ENCODE data around the gene ZNF341. TPM values are rescaled to one million over a fixed set of nuclear protein-coding genes. Genes with fewer than 3 reads are reported as not detected.

ZNF341 gene
- polyA plus RNA-seq, 1 donor (not counting 4 experiments of a cell fraction or from before 2014, with no cell fraction given): 1.7 TPM

DNA sequence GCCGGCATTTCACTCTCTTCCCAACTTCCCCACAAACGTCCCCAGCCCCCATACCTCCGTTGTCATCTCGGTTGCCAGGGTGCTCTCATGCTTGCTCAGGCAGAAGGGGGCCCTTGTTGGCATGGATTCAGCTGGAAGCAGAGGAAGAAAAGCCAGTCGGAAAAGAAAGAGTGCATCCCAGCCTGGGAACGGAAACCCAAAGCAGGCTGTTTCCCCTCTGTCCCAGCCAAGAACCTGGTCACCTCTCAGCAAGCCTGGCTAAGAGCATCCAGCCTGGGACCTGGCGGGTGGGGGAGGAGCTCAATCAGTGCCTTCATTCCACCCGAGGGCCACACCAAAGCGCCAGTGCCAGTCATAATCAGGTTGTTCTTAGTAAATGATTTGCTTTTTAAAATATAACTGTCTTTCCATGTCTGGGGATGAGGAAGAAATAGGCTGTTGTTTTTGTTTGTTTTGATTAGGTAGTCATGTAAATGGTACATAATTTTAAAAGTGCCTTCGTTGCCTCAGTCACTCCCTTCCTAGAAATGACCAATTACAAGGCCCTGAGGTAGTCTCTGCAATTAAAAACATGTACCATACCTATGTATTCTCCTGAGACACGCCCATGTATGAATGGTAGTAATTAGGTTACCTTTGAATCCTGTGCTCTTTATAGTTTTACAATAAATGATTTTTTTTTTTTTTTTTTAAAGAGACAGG, 100.5 kb downstream of the ZNF341 start:
- DNase-seq (ENCODE audit: low read depth, low spot score) (no peak), FAIRE-seq (no peak)
- Histone ChIP-seq H3K79me2 (ENCODE audit: control insufficient read depth, insufficient read depth, low read length) (peaks cover 79% of the 10 kb centered on the region), H3K27ac (ENCODE audit: control insufficient read depth, insufficient read depth, low read length) (no peak overlapping the region), H3K4me1 (ENCODE audit: control insufficient read depth, extremely low read depth, insufficient read depth, low read length) (peaks cover 3% of the 10 kb centered on the region), H3K4me3 (ENCODE audit: control insufficient read depth in 2 of 3, extremely low read depth in 1 of 3, insufficient read depth in 2 of 3, low read depth in 1 of 3, low read length in 3 of 3) (no peak overlapping the region), H4K20me1 (ENCODE audit: control insufficient read depth, extremely low read depth, insufficient read depth, low read length) (peaks cover 8% of the 10 kb centered on the region), H2AFZ (ENCODE audit: control insufficient read depth, low read length) (no peak overlapping the region), H3K4me2 (ENCODE audit: control insufficient read depth, extremely low read depth, insufficient read depth, low read depth, low read length) (no peak overlapping the region), H3K9me1 (ENCODE audit: control insufficient read depth, extremely low read depth, insufficient read depth, low read length) (peaks cover 8% of the 10 kb centered on the region), H3K9ac (ENCODE audit: control insufficient read depth, extremely low read depth, insufficient read depth, low read length) (no peak overlapping the region), H3K9me3 (ENCODE audit: control insufficient read depth, low read depth, low read length) (no peaks in the 10 kb centered on the region), H3K27me3 (ENCODE audit: control insufficient read depth, extremely low read depth, insufficient read depth, low read length) (no peaks in the 10 kb centered on the region), H3K36me3 (ENCODE audit: control insufficient read depth in 2 of 2, extremely low read depth in 1 of 2, insufficient read depth in 2 of 2, low read length in 2 of 2) (no peaks in the 10 kb centered on the region)
- dilution Hi-C loops (cut with MboI; ENCODE audit: extremely low pct_ligation_motif_present, low sequenced_read_pairs): no loop called here
- TF ChIP-seq, protein P1, sequence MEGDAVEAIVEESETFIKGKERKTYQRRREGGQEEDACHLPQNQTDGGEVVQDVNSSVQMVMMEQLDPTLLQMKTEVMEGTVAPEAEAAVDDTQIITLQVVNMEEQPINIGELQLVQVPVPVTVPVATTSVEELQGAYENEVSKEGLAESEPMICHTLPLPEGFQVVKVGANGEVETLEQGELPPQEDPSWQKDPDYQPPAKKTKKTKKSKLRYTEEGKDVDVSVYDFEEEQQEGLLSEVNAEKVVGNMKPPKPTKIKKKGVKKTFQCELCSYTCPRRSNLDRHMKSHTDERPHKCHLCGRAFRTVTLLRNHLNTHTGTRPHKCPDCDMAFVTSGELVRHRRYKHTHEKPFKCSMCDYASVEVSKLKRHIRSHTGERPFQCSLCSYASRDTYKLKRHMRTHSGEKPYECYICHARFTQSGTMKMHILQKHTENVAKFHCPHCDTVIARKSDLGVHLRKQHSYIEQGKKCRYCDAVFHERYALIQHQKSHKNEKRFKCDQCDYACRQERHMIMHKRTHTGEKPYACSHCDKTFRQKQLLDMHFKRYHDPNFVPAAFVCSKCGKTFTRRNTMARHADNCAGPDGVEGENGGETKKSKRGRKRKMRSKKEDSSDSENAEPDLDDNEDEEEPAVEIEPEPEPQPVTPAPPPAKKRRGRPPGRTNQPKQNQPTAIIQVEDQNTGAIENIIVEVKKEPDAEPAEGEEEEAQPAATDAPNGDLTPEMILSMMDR (optimal IDR thresholded peaks at IDR 0.05 in 1 of 3, IDR thresholded peaks at IDR 0.05 in 1 of 3, conservative IDR thresholded peaks at IDR 0.05 in 1 of 3; ENCODE audit: extremely low read depth in 1 of 3, insufficient read depth in 2 of 3, low read length in 3 of 3): no peak
- no peak for TF ChIP-seq EZH2 (IDR thresholded peaks at IDR 0.05; ENCODE audit: low read length)

DNA sequence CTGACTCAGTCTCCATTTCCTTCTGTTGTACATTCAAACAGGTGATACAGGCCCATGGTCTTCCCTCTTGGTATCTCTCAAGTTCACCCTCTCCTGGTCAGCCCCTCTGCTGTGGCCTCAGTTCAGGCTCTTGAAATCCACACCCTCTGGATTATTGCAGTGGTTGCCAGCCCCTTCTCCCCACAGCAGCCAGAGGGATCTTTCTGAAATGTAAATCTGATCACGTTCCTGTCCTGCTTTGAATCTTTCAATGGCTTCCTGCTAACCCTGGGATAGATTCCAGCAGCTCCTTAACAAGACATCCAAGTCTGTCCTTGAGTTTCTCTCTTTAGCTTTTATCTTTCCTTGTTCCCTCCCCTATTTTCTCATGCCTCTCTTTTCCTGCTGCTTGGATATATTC, 101.5 kb downstream of the ZNF341 start:
- dilution Hi-C loops (cut with MboI; ENCODE audit: extremely low pct_ligation_motif_present, low sequenced_read_pairs): no loop called here
- H3K9me3 ChIP-seq (ENCODE audit: control insufficient read depth, low read depth, low read length): no peaks in the 10 kb centered on the region
- no peak overlapping the region for H2AFZ ChIP-seq (ENCODE audit: control insufficient read depth, low read length)
- H3K4me3 ChIP-seq (ENCODE audit: control insufficient read depth in 2 of 3, extremely low read depth in 1 of 3, insufficient read depth in 2 of 3, low read depth in 1 of 3, low read length in 3 of 3): no peak overlapping the region
- H3K79me2 ChIP-seq (ENCODE audit: control insufficient read depth, insufficient read depth, low read length): peaks cover 77% of the 10 kb centered on the region
- DNase-seq (ENCODE audit: low read depth, low spot score): no peak
- no peak overlapping the region for H3K9ac ChIP-seq (ENCODE audit: control insufficient read depth, extremely low read depth, insufficient read depth, low read length)
- no peaks in the 10 kb centered on the region for H3K36me3 ChIP-seq (ENCODE audit: control insufficient read depth in 2 of 2, extremely low read depth in 1 of 2, insufficient read depth in 2 of 2, low read length in 2 of 2)
- H3K4me2 ChIP-seq (ENCODE audit: control insufficient read depth, extremely low read depth, insufficient read depth, low read depth, low read length): no peak overlapping the region
- H3K27me3 ChIP-seq (ENCODE audit: control insufficient read depth, extremely low read depth, insufficient read depth, low read length): no peaks in the 10 kb centered on the region
- TF ChIP-seq, protein P1 (optimal IDR thresholded peaks at IDR 0.05 in 1 of 3, IDR thresholded peaks at IDR 0.05 in 1 of 3, conservative IDR thresholded peaks at IDR 0.05 in 1 of 3; ENCODE audit: extremely low read depth in 1 of 3, insufficient read depth in 2 of 3, low read length in 3 of 3): no peak
- TF ChIP-seq EZH2 (IDR thresholded peaks at IDR 0.05; ENCODE audit: low read length): no peak
- peaks cover 8% of the 10 kb centered on the region for H3K9me1 ChIP-seq (ENCODE audit: control insufficient read depth, extremely low read depth, insufficient read depth, low read length)
- no peak for FAIRE-seq
- H3K27ac ChIP-seq (ENCODE audit: control insufficient read depth, insufficient read depth, low read length): no peak overlapping the region
- H3K4me1 ChIP-seq (ENCODE audit: control insufficient read depth, extremely low read depth, insufficient read depth, low read length): peaks cover 14% of the 10 kb centered on the region
- peaks cover 14% of the 10 kb centered on the region for H4K20me1 ChIP-seq (ENCODE audit: control insufficient read depth, extremely low read depth, insufficient read depth, low read length)

Measured in keratinocyte (primary cell).